GM12878 (cell line): Measurements from ENCODE around the gene MICAL3. TPM values are rescaled to one million over a fixed set of nuclear protein-coding genes. Genes with fewer than 3 reads are reported as not detected.

Source experiments
- BHLHE40 ChIP-seq, 2 experiments: fragments of 450-650 bp in 1 of 2; IDR thresholded peaks; 2 replicates each; pipeline ENCODE4 v1.6.1; 2011 to 2017; ENCODE audit warnings: low read depth in 2 of 2, borderline replicate concordance in 1 of 2, improper control_type of control experiment in 1 of 2, low read length in 1 of 2, mild to moderate bottlenecking in 1 of 2
- CHD2 ChIP-seq: IDR thresholded peaks from 2 replicates; pipeline ENCODE4 v1.6.1; 2011; ENCODE audit warnings: low read depth, low read length, improper control_type of control experiment, borderline replicate concordance
- FOS ChIP-seq: IDR thresholded peaks from 3 replicates; pipeline ENCODE4 v1.6.1; 2011; ENCODE audit warnings: borderline replicate concordance; ENCODE audit not compliant: insufficient read length; ENCODE audit errors: extremely low read depth
- FOXK2 ChIP-seq: fragments of 450-650 bp; IDR thresholded peaks from 2 replicates; pipeline ENCODE4 v1.6.1; 2017; ENCODE audit warnings: mild to moderate bottlenecking, moderate library complexity
- GATAD2B ChIP-seq: fragments of 450-650 bp; conservative IDR thresholded peaks from 2 replicates; pipeline ENCODE4 v1.6.1; 2017; ENCODE audit warnings: low read depth, mild to moderate bottlenecking, moderate library complexity
- MEF2A ChIP-seq: IDR thresholded peaks from 2 replicates; pipeline ENCODE4 v1.6.1; 2011; ENCODE audit warnings: low read depth, mild to moderate bottlenecking, low read length, moderate library complexity; ENCODE audit not compliant: insufficient read depth
- MTA2 ChIP-seq: fragments of 450-650 bp; IDR thresholded peaks from 2 replicates; pipeline ENCODE4 v1.6.1; 2016; ENCODE audit warnings: low read depth, mild to moderate bottlenecking, moderate library complexity
- MYC ChIP-seq: IDR thresholded peaks from 2 replicates; pipeline ENCODE4 v1.6.1; 2011; ENCODE audit warnings: mild to moderate bottlenecking, low read length, moderate library complexity, inconsistent platforms; ENCODE audit not compliant: insufficient read depth, insufficient replicate concordance, insufficient read length, severe bottlenecking
- NFYA ChIP-seq: IDR thresholded peaks from 2 replicates; pipeline ENCODE4 v1.6.1; 2011; ENCODE audit warnings: low read depth, mild to moderate bottlenecking, low read length, improper control_type of control experiment, borderline replicate concordance
- NR2C1 ChIP-seq: fragments of 450-650 bp; IDR thresholded peaks from 2 replicates; pipeline ENCODE4 v1.6.1; 2017; ENCODE audit warnings: antibody characterized with exemption, mild to moderate bottlenecking, moderate library complexity
- NR2F1 ChIP-seq: fragments of 450-650 bp; conservative IDR thresholded peaks from 2 replicates; pipeline ENCODE4 v1.6.1; 2017; ENCODE audit warnings: mild to moderate bottlenecking
- PAX5 ChIP-seq: IDR thresholded peaks from 2 replicates; pipeline ENCODE4 v1.6.1; 2011; ENCODE audit warnings: low read depth, low read length, borderline replicate concordance
- PAX8 ChIP-seq: fragments of 450-650 bp; IDR thresholded peaks from 2 replicates; pipeline ENCODE4 v1.6.1; 2017; ENCODE audit warnings: mild to moderate bottlenecking, moderate library complexity
- RFX5 ChIP-seq: IDR thresholded peaks from 2 replicates; pipeline ENCODE4 v1.6.1; 2011; ENCODE audit warnings: low read depth, low read length, improper control_type of control experiment
- SPI1 ChIP-seq: IDR thresholded peaks from 2 replicates; pipeline ENCODE4 v1.6.1; 2011; ENCODE audit warnings: low read depth, mild to moderate bottlenecking, low read length, moderate library complexity, borderline replicate concordance; ENCODE audit not compliant: insufficient read depth
- STAT1 ChIP-seq: fragments of 450-650 bp; conservative IDR thresholded peaks from 2 replicates; pipeline ENCODE4 v1.6.1; 2014; ENCODE audit warnings: antibody characterized with exemption, mild to moderate bottlenecking
- TARDBP ChIP-seq: IDR thresholded peaks from 2 replicates; pipeline ENCODE4 v1.6.1; 2016; ENCODE audit warnings: borderline replicate concordance
- polyA plus RNA-seq, 11 experiments: library from polyadenylated mRNA; depleted of rRNA in 4 of 11; unstranded in 6 of 11; stranded (reverse) in 5 of 11; fragments of >200 nt; fragmentation: Nextera tagmentation in 4 of 11; fragmentation: Illumina TruSeq in 1 of 11; extraction: Ambion mirVana in 4 of 11; extraction: Trizol in 1 of 11; gene quantifications; 1 replicate in 1 of 11; 2 replicates in 10 of 11; pipeline versions ENCODE4 v1.2.1 to v1.2.3, GENCODE V29; 2011 to 2016; ENCODE audit warnings: inconsistent platforms in 2 of 11, missing spikeins in 2 of 11, low read depth in 1 of 11
- total RNA-seq, 4 experiments: library from RNA; depleted of rRNA in 3 of 4; stranded (reverse); fragments of >200 nt in 3 of 4; fragmentation: Illumina TruSeq in 1 of 4; extraction: Trizol in 1 of 4; gene quantifications; 2 replicates each; pipeline versions ENCODE4 v1.2.1 to v1.2.3, GENCODE V29; 2013 to 2021
- TF ChIP-seq, protein P1 (sequence below): fragments of 450-650 bp; IDR thresholded peaks from 2 replicates; pipeline ENCODE4 v1.6.1; 2017; ENCODE audit warnings: mild to moderate bottlenecking, moderate library complexity
- TF ChIP-seq, protein P2 (sequence below): IDR thresholded peaks from 2 replicates; pipeline ENCODE4 v1.6.1; 2011; ENCODE audit warnings: low read depth, mild to moderate bottlenecking, low read length, moderate library complexity, borderline replicate concordance; ENCODE audit errors: extremely low read depth
- TF ChIP-seq, protein P3 (sequence below): IDR thresholded peaks from 2 replicates; pipeline ENCODE4 v1.6.1; 2012; ENCODE audit warnings: low read depth, low read length, improper control_type of control experiment
- TF ChIP-seq, protein P4 (sequence below): fragments of 450-650 bp; IDR thresholded peaks from 2 replicates; pipeline ENCODE4 v1.6.1; 2014; ENCODE audit warnings: mild to moderate bottlenecking
- TF ChIP-seq, protein P5 (sequence below): fragments of 450-650 bp; conservative IDR thresholded peaks from 2 replicates; pipeline ENCODE4 v1.6.1; 2017; ENCODE audit warnings: mild to moderate bottlenecking, moderate library complexity

The MICAL3 gene
- total and polyA plus RNA-seq, 10 of the 15 experiments (the other 5 are each of a cell fraction or from before 2014, with no cell fraction given): 2.6 to 92.2 (median 24.0) TPM

DNA sequence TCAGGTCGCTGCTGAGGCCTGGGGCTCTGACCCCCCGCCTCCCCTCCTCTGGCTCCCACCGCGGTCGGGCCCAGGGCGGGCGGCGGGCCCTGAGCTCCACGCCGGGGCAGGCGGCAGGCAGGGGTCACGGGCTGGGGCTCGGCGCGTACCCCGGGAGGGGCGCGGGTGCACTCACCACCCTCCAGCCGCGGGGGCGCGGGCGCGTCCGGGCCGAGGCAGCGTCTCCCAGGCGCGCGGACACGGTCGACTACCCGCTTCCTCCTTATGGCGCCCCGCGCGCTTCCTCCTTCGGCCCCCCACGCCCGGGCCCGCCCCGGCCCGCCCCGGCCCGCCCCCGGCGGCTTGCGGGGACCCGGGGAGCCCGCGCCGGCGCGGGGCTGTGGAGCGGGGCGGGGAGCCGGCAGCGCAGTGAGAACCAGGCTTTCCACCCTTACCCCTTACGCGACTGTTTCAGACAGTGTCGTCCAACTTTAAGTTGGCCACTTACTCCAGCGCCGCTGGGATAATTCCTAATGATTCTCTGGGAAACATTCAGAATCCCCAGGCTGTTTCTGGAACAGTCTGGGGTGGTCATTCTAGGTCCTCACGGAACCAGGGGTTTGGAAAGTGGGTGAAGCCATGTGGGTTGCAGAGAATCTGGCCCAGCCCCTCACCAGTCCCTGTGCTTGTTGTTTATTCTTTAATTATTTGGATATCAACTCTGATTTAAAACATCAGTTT is 250.0 kb downstream of the MICAL3 start, which contains the start of gene BID (continued):
- TF ChIP-seq, protein P1, sequence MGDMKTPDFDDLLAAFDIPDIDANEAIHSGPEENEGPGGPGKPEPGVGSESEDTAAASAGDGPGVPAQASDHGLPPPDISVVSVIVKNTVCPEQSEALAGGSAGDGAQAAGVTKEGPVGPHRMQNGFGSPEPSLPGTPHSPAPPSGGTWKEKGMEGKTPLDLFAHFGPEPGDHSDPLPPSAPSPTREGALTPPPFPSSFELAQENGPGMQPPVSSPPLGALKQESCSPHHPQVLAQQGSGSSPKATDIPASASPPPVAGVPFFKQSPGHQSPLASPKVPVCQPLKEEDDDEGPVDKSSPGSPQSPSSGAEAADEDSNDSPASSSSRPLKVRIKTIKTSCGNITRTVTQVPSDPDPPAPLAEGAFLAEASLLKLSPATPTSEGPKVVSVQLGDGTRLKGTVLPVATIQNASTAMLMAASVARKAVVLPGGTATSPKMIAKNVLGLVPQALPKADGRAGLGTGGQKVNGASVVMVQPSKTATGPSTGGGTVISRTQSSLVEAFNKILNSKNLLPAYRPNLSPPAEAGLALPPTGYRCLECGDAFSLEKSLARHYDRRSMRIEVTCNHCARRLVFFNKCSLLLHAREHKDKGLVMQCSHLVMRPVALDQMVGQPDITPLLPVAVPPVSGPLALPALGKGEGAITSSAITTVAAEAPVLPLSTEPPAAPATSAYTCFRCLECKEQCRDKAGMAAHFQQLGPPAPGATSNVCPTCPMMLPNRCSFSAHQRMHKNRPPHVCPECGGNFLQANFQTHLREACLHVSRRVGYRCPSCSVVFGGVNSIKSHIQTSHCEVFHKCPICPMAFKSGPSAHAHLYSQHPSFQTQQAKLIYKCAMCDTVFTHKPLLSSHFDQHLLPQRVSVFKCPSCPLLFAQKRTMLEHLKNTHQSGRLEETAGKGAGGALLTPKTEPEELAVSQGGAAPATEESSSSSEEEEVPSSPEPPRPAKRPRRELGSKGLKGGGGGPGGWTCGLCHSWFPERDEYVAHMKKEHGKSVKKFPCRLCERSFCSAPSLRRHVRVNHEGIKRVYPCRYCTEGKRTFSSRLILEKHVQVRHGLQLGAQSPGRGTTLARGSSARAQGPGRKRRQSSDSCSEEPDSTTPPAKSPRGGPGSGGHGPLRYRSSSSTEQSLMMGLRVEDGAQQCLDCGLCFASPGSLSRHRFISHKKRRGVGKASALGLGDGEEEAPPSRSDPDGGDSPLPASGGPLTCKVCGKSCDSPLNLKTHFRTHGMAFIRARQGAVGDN: 0 out of 2 replicates have a peak, but pooled peaks have one; percentile 49
- TF ChIP-seq FOXK2: no peak
- peak; percentile 40 for TF ChIP-seq MYC
- TF ChIP-seq RFX5: no peak
- TF ChIP-seq SPI1: 0 out of 2 replicates have a peak, but pooled peaks have one; percentile 37
- no peak for TF ChIP-seq TARDBP
- no peak for TF ChIP-seq FOS
- TF ChIP-seq, protein P2, sequence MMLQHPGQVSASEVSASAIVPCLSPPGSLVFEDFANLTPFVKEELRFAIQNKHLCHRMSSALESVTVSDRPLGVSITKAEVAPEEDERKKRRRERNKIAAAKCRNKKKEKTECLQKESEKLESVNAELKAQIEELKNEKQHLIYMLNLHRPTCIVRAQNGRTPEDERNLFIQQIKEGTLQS: no peak
- TF ChIP-seq PAX8: no peak
- no peak for TF ChIP-seq MEF2A
- peak; percentile 75 for TF ChIP-seq NR2F1
- TF ChIP-seq, protein P3, sequence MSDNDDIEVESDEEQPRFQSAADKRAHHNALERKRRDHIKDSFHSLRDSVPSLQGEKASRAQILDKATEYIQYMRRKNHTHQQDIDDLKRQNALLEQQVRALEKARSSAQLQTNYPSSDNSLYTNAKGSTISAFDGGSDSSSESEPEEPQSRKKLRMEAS: no peak
- peak; percentile 82 for TF ChIP-seq PAX5
- TF ChIP-seq, protein P4, sequence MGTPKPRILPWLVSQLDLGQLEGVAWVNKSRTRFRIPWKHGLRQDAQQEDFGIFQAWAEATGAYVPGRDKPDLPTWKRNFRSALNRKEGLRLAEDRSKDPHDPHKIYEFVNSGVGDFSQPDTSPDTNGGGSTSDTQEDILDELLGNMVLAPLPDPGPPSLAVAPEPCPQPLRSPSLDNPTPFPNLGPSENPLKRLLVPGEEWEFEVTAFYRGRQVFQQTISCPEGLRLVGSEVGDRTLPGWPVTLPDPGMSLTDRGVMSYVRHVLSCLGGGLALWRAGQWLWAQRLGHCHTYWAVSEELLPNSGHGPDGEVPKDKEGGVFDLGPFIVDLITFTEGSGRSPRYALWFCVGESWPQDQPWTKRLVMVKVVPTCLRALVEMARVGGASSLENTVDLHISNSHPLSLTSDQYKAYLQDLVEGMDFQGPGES: no peak
- TF ChIP-seq NFYA: no peak
- TF ChIP-seq CHD2: no peak
- TF ChIP-seq NR2C1: no peak
- TF ChIP-seq GATAD2B: peak; percentile 88
- no peak for TF ChIP-seq MTA2
- TF ChIP-seq, protein P5, sequence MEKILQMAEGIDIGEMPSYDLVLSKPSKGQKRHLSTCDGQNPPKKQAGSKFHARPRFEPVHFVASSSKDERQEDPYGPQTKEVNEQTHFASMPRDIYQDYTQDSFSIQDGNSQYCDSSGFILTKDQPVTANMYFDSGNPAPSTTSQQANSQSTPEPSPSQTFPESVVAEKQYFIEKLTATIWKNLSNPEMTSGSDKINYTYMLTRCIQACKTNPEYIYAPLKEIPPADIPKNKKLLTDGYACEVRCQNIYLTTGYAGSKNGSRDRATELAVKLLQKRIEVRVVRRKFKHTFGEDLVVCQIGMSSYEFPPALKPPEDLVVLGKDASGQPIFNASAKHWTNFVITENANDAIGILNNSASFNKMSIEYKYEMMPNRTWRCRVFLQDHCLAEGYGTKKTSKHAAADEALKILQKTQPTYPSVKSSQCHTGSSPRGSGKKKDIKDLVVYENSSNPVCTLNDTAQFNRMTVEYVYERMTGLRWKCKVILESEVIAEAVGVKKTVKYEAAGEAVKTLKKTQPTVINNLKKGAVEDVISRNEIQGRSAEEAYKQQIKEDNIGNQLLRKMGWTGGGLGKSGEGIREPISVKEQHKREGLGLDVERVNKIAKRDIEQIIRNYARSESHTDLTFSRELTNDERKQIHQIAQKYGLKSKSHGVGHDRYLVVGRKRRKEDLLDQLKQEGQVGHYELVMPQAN: peak; percentile 69
- TF ChIP-seq STAT1: no peak
- TF ChIP-seq BHLHE40 (IDR thresholded peaks at IDR 0.05; ENCODE audit: borderline replicate concordance in 1 of 2, low read depth in 2 of 2, low read length in 1 of 2): peak in 1 of 2 experiments; percentile 60; a peak in 2 of 4 replicates
